Left lung (tissue), 10 donors: ENCODE data around the gene MAN2B2. TPM values are rescaled to one million over a fixed set of nuclear protein-coding genes. Genes with fewer than 3 reads are reported as not detected.
"Not testable (repeated sequence)": the region's sequence is repeated elsewhere in the genome, so short reads cannot be mapped to it uniquely, and the experiment has no call there.

ENCODE experiments used
- ATAC-seq: fragments of 200-7000 bp; cut with Tn5 transposase; one replicate; pipeline ENCODE4 v1.9.1; 2020; ENCODE audit warnings: moderate library complexity
- DNase-seq, 4 donors: peaks; one replicate each; pipeline ENCODE4 v3.0.0-alpha.2; 2013 to 2020
- H3K27ac ChIP-seq, 2 donors: fragments of 200-600 bp; sonication (generic) in 1 of 2; one replicate each; pipeline versions ENCODE4 v1.5.0 to v1.8.0; 2020 to 2021
- H3K27me3 ChIP-seq, 2 donors: fragments of 200-600 bp; sonication (generic) in 1 of 2; one replicate each; pipeline versions ENCODE4 v1.5.0 to v1.8.0; 2020 to 2021
- H3K36me3 ChIP-seq, 2 donors: fragments of 200-600 bp; sonication (generic) in 1 of 2; one replicate each; pipeline versions ENCODE4 v1.5.0 to v1.8.0; 2020 to 2021
- H3K4me1 ChIP-seq, 2 donors: fragments of 200-600 bp; one replicate each; pipeline ENCODE4 v1.8.0; 2021
- H3K4me3 ChIP-seq, 2 donors: fragments of 200-600 bp; sonication (generic) in 1 of 2; one replicate each; pipeline versions ENCODE4 v1.5.0 to v1.8.0; 2020 to 2021; ENCODE audit warnings: mild to moderate bottlenecking in 1 of 2
- H3K9me3 ChIP-seq, 2 donors: fragments of 200-600 bp; sonication (generic) in 1 of 2; one replicate each; pipeline versions ENCODE4 v1.5.0 to v1.8.0; 2020 to 2021
- intact Hi-C, 2 donors: fragments of 100-400 bp; cut with DNase I; formaldehyde crosslinking; loops; one replicate each; pipeline versions ENCODE4 v1.11.2 to v1.14.2; 2022
- polyA plus RNA-seq, 6 donors: library from polyadenylated mRNA; unstranded; fragments of 120-200 nt; gene quantifications; one replicate each; pipeline ENCODE4 v1.2.1, GENCODE V29; 2013; ENCODE audit not compliant: insufficient read length in 6 of 6
- total RNA-seq, 2 donors: library from RNA; stranded (reverse); fragmentation: NEBNext Ultra II Directional; extraction: Animal tissue kit (Norgen Biotek cat#: 25700); gene quantifications; one replicate each; pipeline ENCODE4 v1.2.1, GENCODE V29; 2021
- TF ChIP-seq, protein P1 (sequence below), 2 donors: fragments of 200-600 bp; sonication (generic) in 1 of 2; IDR thresholded peaks; one replicate each; pipeline versions ENCODE4 v1.5.0 to v1.8.0; 2021; ENCODE audit warnings: antibody characterized with exemption in 2 of 2
- donor health status: DM: no; HTN: yes; CAD: no.
- donor health status: DM: no; HTN: no; CAD: no.

MAN2B2 gene
- total and polyA plus RNA-seq, 8 donors: 14.2 to 38.3 (median 16.4) TPM

- Histone ChIP-seq H3K4me1 (peaks cover 19 to 22% of the 10 kb centered on the region in 2 donors), H3K27ac (no peak overlapping the region), H3K4me3 (no peak overlapping the region), H3K9me3 (no peaks in the 10 kb centered on the region), H3K36me3 (no peaks in the 10 kb centered on the region), H3K27me3 (no peaks in the 10 kb centered on the region)
- ATAC-seq (no peak), DNase-seq (no peak)
- intact Hi-C loops: no loop called here
- TF ChIP-seq, protein P1, sequence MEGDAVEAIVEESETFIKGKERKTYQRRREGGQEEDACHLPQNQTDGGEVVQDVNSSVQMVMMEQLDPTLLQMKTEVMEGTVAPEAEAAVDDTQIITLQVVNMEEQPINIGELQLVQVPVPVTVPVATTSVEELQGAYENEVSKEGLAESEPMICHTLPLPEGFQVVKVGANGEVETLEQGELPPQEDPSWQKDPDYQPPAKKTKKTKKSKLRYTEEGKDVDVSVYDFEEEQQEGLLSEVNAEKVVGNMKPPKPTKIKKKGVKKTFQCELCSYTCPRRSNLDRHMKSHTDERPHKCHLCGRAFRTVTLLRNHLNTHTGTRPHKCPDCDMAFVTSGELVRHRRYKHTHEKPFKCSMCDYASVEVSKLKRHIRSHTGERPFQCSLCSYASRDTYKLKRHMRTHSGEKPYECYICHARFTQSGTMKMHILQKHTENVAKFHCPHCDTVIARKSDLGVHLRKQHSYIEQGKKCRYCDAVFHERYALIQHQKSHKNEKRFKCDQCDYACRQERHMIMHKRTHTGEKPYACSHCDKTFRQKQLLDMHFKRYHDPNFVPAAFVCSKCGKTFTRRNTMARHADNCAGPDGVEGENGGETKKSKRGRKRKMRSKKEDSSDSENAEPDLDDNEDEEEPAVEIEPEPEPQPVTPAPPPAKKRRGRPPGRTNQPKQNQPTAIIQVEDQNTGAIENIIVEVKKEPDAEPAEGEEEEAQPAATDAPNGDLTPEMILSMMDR (IDR thresholded peaks at IDR 0.05): no peak
Measured at GRCh38 chr4:6671648-6672047, 96.7 kb downstream of the MAN2B2 start.

DNA sequence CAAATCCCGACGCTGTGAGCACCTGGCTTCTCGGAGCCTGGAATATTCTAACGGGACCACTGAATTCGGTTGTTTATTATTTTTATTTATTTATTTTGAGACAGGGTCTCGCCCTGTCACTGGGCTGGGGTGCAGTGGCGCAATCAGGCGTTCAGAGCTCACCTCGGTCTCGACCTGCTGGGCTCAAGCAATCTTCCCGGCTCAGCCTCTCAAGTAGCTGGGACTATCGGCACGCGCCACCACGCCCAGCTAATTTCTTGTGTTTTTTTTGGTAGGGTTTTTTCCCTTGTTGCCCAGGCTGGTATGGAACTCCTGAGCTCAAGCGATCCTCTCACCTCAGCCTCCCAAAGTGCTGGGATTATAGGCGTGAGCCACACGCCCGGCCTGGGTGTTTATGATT, 97.1 kb downstream of the MAN2B2 start:
- Histone ChIP-seq H3K9me3 (no peaks in the 10 kb centered on the region), H3K27ac (no peak overlapping the region), H3K4me3 (no peak overlapping the region), H3K36me3 (no peaks in the 10 kb centered on the region), H3K4me1 (peaks cover 19 to 27% of the 10 kb centered on the region in 2 donors), H3K27me3 (no peaks in the 10 kb centered on the region)
- ATAC-seq: no peak
- intact Hi-C loops: no loop called here
- TF ChIP-seq, protein P1 (IDR thresholded peaks at IDR 0.05): no peak
- DNase-seq: no peak

GRCh38 chr4:6672541-6673190, 97.7 kb downstream of the MAN2B2 start:
- ATAC-seq, H3K9me3 ChIP-seq, intact Hi-C loops, H3K36me3 ChIP-seq, DNase-seq, H3K27me3 ChIP-seq: not testable (repeated sequence)
- Histone ChIP-seq H3K27ac (peak overlapping the region in 1 of 2 donors; percentile 89), H3K4me3 (peak overlapping the region in 1 of 2 donors; percentile 80), H3K4me1 (peaks cover 19 to 33% of the 10 kb centered on the region in 2 donors)

Other genes starting within 250 kb of the MAN2B2 start
- gene PPP2R2C, start 102.6 kb upstream of the MAN2B2 start, total RNA-seq: under 1 TPM in 1 of 2 donors, not detected in 1; 0.35 TPM
- under 1 TPM; 0.29 to 0.50 (median 0.43) TPM for gene PPP2R2C, start 102.6 kb upstream of the MAN2B2 start, polyA plus RNA-seq
- 100 to 1,000 TPM; 256 to 273 TPM for gene MRFAP1, start 65.5 kb downstream of the MAN2B2 start, total RNA-seq
- 100 to 1,000 TPM; 346 to 399 (median 384) TPM for gene MRFAP1, start 65.5 kb downstream of the MAN2B2 start, polyA plus RNA-seq
- 10 to 100 TPM in 1 of 2 donors, 1 to 10 TPM in 1; 5.9 to 85.0 TPM for gene S100P, start 118.7 kb downstream of the MAN2B2 start, total RNA-seq
- 1 to 10 TPM; 2.3 to 6.0 (median 4.2) TPM for gene S100P, start 118.7 kb downstream of the MAN2B2 start, polyA plus RNA-seq
- gene MRFAP1L1, start 134.7 kb downstream of the MAN2B2 start, total RNA-seq: 10 to 100 TPM; 43.3 to 46.2 TPM
- 100 to 1,000 TPM; 102 to 125 (median 114) TPM for gene MRFAP1L1, start 134.7 kb downstream of the MAN2B2 start, polyA plus RNA-seq
- gene BLOC1S4, start 141.0 kb downstream of the MAN2B2 start, total RNA-seq: 10 to 100 TPM; 10.8 to 11.1 TPM
- gene BLOC1S4, start 141.0 kb downstream of the MAN2B2 start, polyA plus RNA-seq: 10 to 100 TPM in 5 of 6 donors, 1 to 10 TPM in 1; 9.0 to 12.8 (median 10.9) TPM
- 10 to 100 TPM; 24.3 to 28.6 TPM for gene KIAA0232, start 207.5 kb downstream of the MAN2B2 start, total RNA-seq
- 10 to 100 TPM; 27.6 to 34.3 (median 30.2) TPM for gene KIAA0232, start 207.5 kb downstream of the MAN2B2 start, polyA plus RNA-seq